ENCODE data around the gene KLKB1. TPM values are rescaled to one million over a fixed set of nuclear protein-coding genes. Genes with fewer than 3 reads are reported as not detected.
"Not testable (repeated sequence)": the region's sequence is repeated elsewhere in the genome, so short reads cannot be mapped to it uniquely, and the experiment has no call there.

KLKB1 gene
- total RNA-seq, 6 experiments from 2014 or later, result 48.1 to 130 (median 75.8) TPM

DNA sequence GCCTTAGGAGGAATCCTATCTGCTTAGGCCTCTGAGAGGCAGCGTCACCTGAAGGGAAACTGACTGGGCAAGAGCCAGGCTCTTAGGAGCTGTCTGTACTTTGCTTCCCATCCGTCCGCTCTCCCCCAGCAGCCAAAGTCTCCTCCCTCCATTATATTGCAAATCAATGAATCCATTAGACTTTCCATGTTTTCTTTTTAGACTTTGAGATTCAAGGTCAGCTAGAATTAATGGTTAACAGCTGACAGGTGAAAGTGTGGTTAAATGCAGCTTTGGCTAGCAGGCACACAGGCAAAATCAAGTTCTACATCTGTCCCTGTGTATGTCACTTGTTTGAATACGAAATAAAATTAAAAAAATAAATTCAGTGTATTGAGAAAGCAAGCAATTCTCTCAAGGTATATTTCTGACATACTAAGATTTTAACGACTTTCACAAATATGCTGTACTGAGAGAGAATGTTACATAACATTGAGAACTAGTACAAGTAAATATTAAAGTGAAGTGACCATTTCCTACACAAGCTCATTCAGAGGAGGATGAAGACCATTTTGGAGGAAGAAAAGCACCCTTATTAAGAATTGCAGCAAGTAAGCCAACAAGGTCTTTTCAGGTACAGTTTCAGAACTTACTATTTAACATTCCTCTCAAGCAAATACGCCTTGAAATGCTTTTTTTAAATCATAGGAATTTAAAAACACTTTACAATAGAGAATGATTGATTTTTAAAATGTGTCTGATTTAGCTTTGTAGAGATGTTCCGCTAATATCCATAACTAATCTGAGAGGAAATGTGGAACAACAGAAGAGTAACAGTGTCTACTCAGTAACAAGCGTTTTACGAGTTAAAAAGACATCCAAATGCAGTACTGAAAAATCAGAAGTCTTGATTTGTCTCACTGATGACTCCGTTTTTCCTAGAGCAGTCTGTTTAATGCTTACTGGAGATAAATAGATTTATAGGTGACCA, 38.7 kb downstream of the KLKB1 start, which contains the start of gene F11:
Gene F11 (plus strand): TSS at position 507 of the 970 bp plus-strand sequence. CDS start 948 bp downstream, outside the sequence.
- Histone ChIP-seq H3K9me3 (no peaks in the 10 kb centered on the region), H3K27me3 (no peaks in the 10 kb centered on the region), H3K4me3 (peak within 1 kb of the TSS; percentile 24 to 62 (median 54)), H3K36me3 (no peaks in the 10 kb centered on the region), H3K27ac (peak within 1 kb of the TSS; percentile 69 to 87 (median 71)), H3K4me1 (peaks cover 0 to 43% (median 15%) of the 10 kb centered on the region in 4 donors)
- ATAC-seq (peak; percentile 40 to 65 (median 55)), DNase-seq (peak in 2 of 3 donors; percentile 28 to 49)
- intact Hi-C loops (cut with DNase I), result no loop called here
- WGBS (ENCODE audit: insufficient coverage, low coverage, low lambda C conversion rate, missing lambda C conversion rate), result 25% methylated on average over 10 of the region's 10 CpGs
- TF ChIP-seq CTCF (IDR thresholded peaks at IDR 0.05) (no peak), POLR2A (IDR thresholded peaks at IDR 0.05) (peak; percentile 93)

DNA sequence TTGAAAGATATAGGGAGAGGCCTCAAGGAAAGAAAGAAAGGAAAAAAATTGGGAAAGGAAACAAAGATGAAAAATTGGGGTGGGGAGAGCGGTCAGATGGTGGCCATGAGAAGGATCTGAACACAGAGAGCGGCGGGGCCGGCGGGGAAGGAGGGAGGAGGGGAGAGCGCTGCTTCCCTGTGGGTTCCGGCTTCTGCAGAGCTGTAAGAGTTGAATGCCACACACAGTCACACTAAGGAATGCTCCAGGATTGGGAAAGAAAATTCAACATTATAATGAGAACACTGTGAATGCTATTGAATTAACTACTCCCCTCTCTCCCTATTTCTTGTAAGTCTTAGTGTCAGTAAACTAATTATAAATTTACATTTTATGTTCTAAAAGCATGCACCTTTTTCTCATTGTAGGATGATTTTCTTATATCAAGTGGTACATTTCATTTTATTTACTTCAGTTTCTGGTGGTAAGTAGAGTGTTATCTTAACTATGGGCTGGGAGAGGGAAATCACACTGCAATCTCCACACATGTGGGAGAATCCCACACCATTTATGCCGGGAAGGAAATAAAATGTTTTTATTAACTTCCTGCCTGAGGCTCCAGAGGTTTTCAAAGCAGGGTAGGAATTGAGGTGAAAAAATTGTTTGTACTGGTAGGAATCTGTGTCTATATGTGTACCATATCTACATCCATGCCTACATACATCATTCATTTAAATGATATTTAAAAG, 39.6 kb downstream of the KLKB1 start:
- Histone ChIP-seq H3K4me3 (peak overlapping the region; percentile 24 to 62 (median 54)), H3K36me3 (no peaks in the 10 kb centered on the region), H3K27me3 (no peaks in the 10 kb centered on the region), H3K9me3 (no peaks in the 10 kb centered on the region), H3K27ac (peak overlapping the region; percentile 69 to 87 (median 71)), H3K4me1 (peaks cover 0 to 35% (median 10%) of the 10 kb centered on the region in 4 donors)
- WGBS (ENCODE audit: insufficient coverage, low coverage, low lambda C conversion rate, missing lambda C conversion rate), result 12% methylated on average over 8 of the region's 8 CpGs
- TF ChIP-seq CTCF (IDR thresholded peaks at IDR 0.05) (no peak), POLR2A (IDR thresholded peaks at IDR 0.05) (peak; percentile 87)
- DNase-seq (peak; percentile 70 to 71 (median 71)), ATAC-seq (peak; percentile 85 to 94 (median 88))
- intact Hi-C loops (cut with DNase I), result no loop called here

- no peak overlapping the region for H3K4me3 ChIP-seq
- intact Hi-C loops (cut with DNase I), result no loop called here
- no peak for ATAC-seq
- H3K9me3 ChIP-seq, result no peaks in the 10 kb centered on the region
- WGBS (ENCODE audit: insufficient coverage, low coverage, low lambda C conversion rate, missing lambda C conversion rate), result 81% methylated on average over 7 of the region's 9 CpGs
- no peak overlapping the region for H3K27ac ChIP-seq
- peaks cover 0 to 19% (median 9%) of the 10 kb centered on the region in 4 donors for H3K36me3 ChIP-seq
- TF ChIP-seq CTCF (IDR thresholded peaks at IDR 0.05) (no peak), POLR2A (IDR thresholded peaks at IDR 0.05) (no peak)
- H3K4me1 ChIP-seq, result peaks cover 0 to 24% (median 2%) of the 10 kb centered on the region in 4 donors
- H3K27me3 ChIP-seq, result no peaks in the 10 kb centered on the region
- no peak for DNase-seq
Measured at GRCh38 chr4:186271081-186271678, 43.9 kb downstream of the KLKB1 start.

DNA sequence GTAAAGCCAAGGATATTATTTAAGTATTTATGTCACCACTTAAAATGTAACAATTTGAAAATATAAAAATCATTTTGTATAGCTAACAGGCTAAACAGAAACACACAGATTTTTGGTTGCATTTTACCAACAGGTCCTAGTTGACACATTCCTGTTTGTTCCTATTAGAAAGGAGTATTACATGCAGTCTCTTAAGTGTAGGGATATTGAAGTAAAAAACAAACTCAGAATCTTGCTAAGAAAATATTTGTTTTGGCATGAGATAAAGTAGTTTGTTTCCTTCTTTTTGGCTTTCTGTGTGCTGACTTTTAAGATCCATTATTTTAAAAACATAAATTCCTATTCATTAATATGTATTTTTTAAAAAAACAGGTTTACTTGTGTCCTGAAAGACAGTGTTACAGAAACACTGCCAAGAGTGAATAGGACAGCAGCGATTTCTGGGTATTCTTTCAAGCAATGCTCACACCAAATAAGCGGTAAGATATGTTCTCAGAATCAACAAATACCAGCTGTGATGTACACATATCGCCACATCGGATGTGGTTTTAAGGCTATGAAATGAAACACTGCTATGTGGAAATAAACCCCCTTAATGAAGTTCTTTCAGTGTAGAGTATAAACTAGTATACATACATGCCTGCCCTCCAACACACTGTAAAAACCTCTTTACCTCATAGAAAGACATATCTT, 45.5 kb downstream of the KLKB1 start:
- 80% methylated on average over 4 of the region's 4 CpGs for WGBS (ENCODE audit: insufficient coverage, low coverage, low lambda C conversion rate, missing lambda C conversion rate)
- peaks cover 0 to 21% (median 2%) of the 10 kb centered on the region in 4 donors for H3K4me1 ChIP-seq
- no peak for DNase-seq
- H3K4me3 ChIP-seq, result no peak overlapping the region
- no peak overlapping the region for H3K27ac ChIP-seq
- no peaks in the 10 kb centered on the region for H3K27me3 ChIP-seq
- no peaks in the 10 kb centered on the region for H3K9me3 ChIP-seq
- intact Hi-C loops (cut with DNase I), result no loop called here
- TF ChIP-seq POLR2A (IDR thresholded peaks at IDR 0.05) (no peak), CTCF (IDR thresholded peaks at IDR 0.05) (no peak)
- H3K36me3 ChIP-seq, result peaks cover 0 to 21% (median 10%) of the 10 kb centered on the region in 4 donors
- peak in 3 of 4 donors; percentile 39 to 65 (median 64) for ATAC-seq

- 89% methylated on average over 5 of the region's 5 CpGs for WGBS (ENCODE audit: insufficient coverage, low coverage, low lambda C conversion rate, missing lambda C conversion rate)
- ATAC-seq, result not testable (repeated sequence)
Measured at GRCh38 chr4:186273392-186273789, 46.1 kb downstream of the KLKB1 start.

More at GRCh38 chr4:186273392-186273789, 46.1 kb downstream of the KLKB1 start:
- H3K27ac ChIP-seq; H3K27me3 ChIP-seq; H3K9me3 ChIP-seq; intact Hi-C loops (cut with DNase I); H3K4me3 ChIP-seq; DNase-seq: not testable (repeated sequence)
- Histone ChIP-seq H3K4me1 (peaks cover 0 to 15% (median 2%) of the 10 kb centered on the region in 4 donors), H3K36me3 (peaks cover 0 to 21% (median 10%) of the 10 kb centered on the region in 4 donors)

Measured in right lobe of liver (tissue), 6 donors.